GM18909 (cell line): ENCODE results near the gene NKX6-1.

ENCODE experiments used
- ATAC-seq: cut with Tn5 transposase; IDR thresholded peaks from one replicate; pipeline ENCODE4 v1.9.1; 2021; ENCODE audit warnings: mild to moderate bottlenecking; ENCODE audit not compliant: unreplicated experiment, poor library complexity

Gene NKX6-1

GRCh38 chr4:84499624-84499982, 511 bp upstream of the NKX6-1 start:
- ATAC-seq = no peak

- ATAC-seq = no peak
Observed at GRCh38 chr4:84498203-84498934, 723 bp downstream of the NKX6-1 start.

GRCh38 chr4:84497504-84498202, 1.4 kb downstream of the NKX6-1 start:
- no peak for ATAC-seq

- no peak for ATAC-seq
Observed at GRCh38 chr4:84496706-84497503, 2.2 kb downstream of the NKX6-1 start.

GRCh38 chr4:84496331-84496705, 2.8 kb downstream of the NKX6-1 start:
- no peak for ATAC-seq

GRCh38 chr4:84495794-84496261, 3.3 kb downstream of the NKX6-1 start:
- ATAC-seq = no peak

- no peak for ATAC-seq
Observed at GRCh38 chr4:84495118-84495793, 3.8 kb downstream of the NKX6-1 start.

GRCh38 chr4:84494531-84494930, 4.6 kb downstream of the NKX6-1 start:
- no peak for ATAC-seq

- ATAC-seq = no peak
Observed at GRCh38 chr4:84494076-84494475, 5.0 kb downstream of the NKX6-1 start.

- no peak for ATAC-seq
Observed at GRCh38 chr4:84493092-84493850, 5.8 kb downstream of the NKX6-1 start.

- no peak for ATAC-seq
Observed at GRCh38 chr4:84492737-84493091, 6.4 kb downstream of the NKX6-1 start.

GRCh38 chr4:84492290-84492689, 6.8 kb downstream of the NKX6-1 start:
- no peak for ATAC-seq

GRCh38 chr4:84491481-84491880, 7.6 kb downstream of the NKX6-1 start:
- ATAC-seq = no peak

GRCh38 chr4:84490663-84491062, 8.4 kb downstream of the NKX6-1 start:
- ATAC-seq = no peak

- ATAC-seq = no peak
Observed at GRCh38 chr4:84484236-84484635, 14.9 kb downstream of the NKX6-1 start.

- ATAC-seq = no peak
Observed at GRCh38 chr4:84483688-84484087, 15.4 kb downstream of the NKX6-1 start.

- ATAC-seq = no peak
Observed at GRCh38 chr4:84482564-84483563, 16.2 kb downstream of the NKX6-1 start.

- ATAC-seq = no peak
Observed at GRCh38 chr4:84481860-84482245, 17.2 kb downstream of the NKX6-1 start.
